SK-N-SH treated with all-trans-retinoic acid at 6 μM for 48 hours (cell line): ENCODE results near the gene RAMAC.

ENCODE experiments used
- ATAC-seq: fragments of 200-7000 bp; cut with Tn5 transposase; 3 replicates; pipeline ENCODE4 v1.9.1; 2020; ENCODE audit warnings: mild to moderate bottlenecking, moderate library complexity
- ARNTL ChIP-seq: fragments of 450-650 bp; formaldehyde crosslinking; IDR thresholded peaks from 2 replicates; pipeline ENCODE4 v1.5.0; 2020; ENCODE audit warnings: low read depth, mild to moderate bottlenecking, moderate library complexity, borderline replicate concordance
- BACH2 ChIP-seq: fragments of 250-450 bp; sonication (Bioruptor Pico); IDR thresholded peaks from 2 replicates; pipeline ENCODE4 v1.9.0; 2021; ENCODE audit warnings: mild to moderate bottlenecking, borderline replicate concordance
- CSDC2 ChIP-seq: fragments of 250-450 bp; sonication (Bioruptor Pico); IDR thresholded peaks from 2 replicates; pipeline ENCODE4 v1.5.0; 2020; ENCODE audit warnings: mild to moderate bottlenecking, moderate library complexity
- ESRRG ChIP-seq: fragments of 250-450 bp; sonication (Bioruptor Pico); IDR thresholded peaks from 2 replicates; pipeline ENCODE4 v1.6.1; 2021; ENCODE audit warnings: mild to moderate bottlenecking
- GLIS3 ChIP-seq: fragments of 250-450 bp; sonication (Bioruptor Pico); IDR thresholded peaks from 2 replicates; pipeline ENCODE4 v1.5.0; 2020; ENCODE audit warnings: mild to moderate bottlenecking, moderate library complexity
- ISL1 ChIP-seq: fragments of 250-450 bp; sonication (Bioruptor Pico); IDR thresholded peaks from 2 replicates; pipeline ENCODE4 v2.1.2; 2022; ENCODE audit warnings: mild to moderate bottlenecking, moderate library complexity
- OSR1 ChIP-seq: fragments of 250-450 bp; sonication (Bioruptor Pico); IDR thresholded peaks from 2 replicates; pipeline ENCODE4 v1.8.0; 2022; ENCODE audit warnings: moderate library complexity, mild to moderate bottlenecking, inconsistent platforms
- PPARA ChIP-seq: fragments of 250-450 bp; sonication (Bioruptor Pico); IDR thresholded peaks from 2 replicates; pipeline ENCODE4 v1.5.0; 2020; ENCODE audit warnings: mild to moderate bottlenecking, borderline replicate concordance
- RARB ChIP-seq: fragments of 250-450 bp; sonication (Bioruptor Pico); IDR thresholded peaks from 2 replicates; pipeline ENCODE4 v1.8.0; 2021; ENCODE audit warnings: mild to moderate bottlenecking, moderate library complexity
- SNAI2 ChIP-seq: fragments of 250-450 bp; sonication (Bioruptor Pico); IDR thresholded peaks from 2 replicates; pipeline ENCODE4 v1.5.0; 2020; ENCODE audit warnings: mild to moderate bottlenecking, moderate library complexity
- TCF4 ChIP-seq: fragments of 250-450 bp; sonication (Bioruptor Pico); IDR thresholded peaks from 2 replicates; pipeline ENCODE4 v1.8.0; 2021; ENCODE audit warnings: mild to moderate bottlenecking, moderate library complexity, borderline replicate concordance
- TOX ChIP-seq: fragments of 250-450 bp; sonication (Bioruptor Pico); IDR thresholded peaks from 2 replicates; pipeline ENCODE4 v1.8.0; 2021; ENCODE audit warnings: mild to moderate bottlenecking, moderate library complexity, borderline replicate concordance
- ZC3H10 ChIP-seq: fragments of 250-450 bp; sonication (Bioruptor Pico); IDR thresholded peaks from 2 replicates; pipeline ENCODE4 v1.5.1; 2021; ENCODE audit warnings: mild to moderate bottlenecking, moderate library complexity
- ZFP3 ChIP-seq: fragments of 250-450 bp; sonication (Bioruptor Pico); IDR thresholded peaks from 2 replicates; pipeline ENCODE4 v1.5.0; 2020; ENCODE audit warnings: mild to moderate bottlenecking, moderate library complexity
- ZFP30 ChIP-seq: fragments of 450-650 bp; formaldehyde crosslinking; IDR thresholded peaks from 2 replicates; pipeline ENCODE4 v1.5.0; 2022; ENCODE audit warnings: mild to moderate bottlenecking, moderate library complexity
- ZNF565 ChIP-seq: fragments of 450-650 bp; formaldehyde crosslinking; conservative IDR thresholded peaks from 2 replicates; pipeline ENCODE4 v1.5.0; 2020; ENCODE audit warnings: low read depth, mild to moderate bottlenecking, moderate library complexity
- ZNF8 ChIP-seq: fragments of 450-650 bp; formaldehyde crosslinking; IDR thresholded peaks from 2 replicates; pipeline ENCODE4 v1.5.0; 2020; ENCODE audit warnings: mild to moderate bottlenecking, moderate library complexity
- TF ChIP-seq, protein P1 (sequence below): fragments of 250-450 bp; sonication (Bioruptor Pico); IDR thresholded peaks from 2 replicates; pipeline ENCODE4 v1.8.0; 2021; ENCODE audit warnings: low read depth, mild to moderate bottlenecking, moderate library complexity, borderline replicate concordance
- TF ChIP-seq, protein P2 (sequence below): fragments of 250-450 bp; sonication (Bioruptor Pico); IDR thresholded peaks from 2 replicates; pipeline ENCODE4 v1.5.1; 2020; ENCODE audit warnings: low read depth, mild to moderate bottlenecking, moderate library complexity
- TF ChIP-seq, protein P3 (sequence below): fragments of 250-450 bp; sonication (Bioruptor Pico); IDR thresholded peaks from 2 replicates; pipeline ENCODE4 v1.8.0; 2020; ENCODE audit warnings: mild to moderate bottlenecking, moderate library complexity, borderline replicate concordance
- TF ChIP-seq, protein P4 (sequence below): fragments of 250-450 bp; sonication (Bioruptor Pico); IDR thresholded peaks from 2 replicates; pipeline ENCODE4 v1.5.0; 2020; ENCODE audit warnings: mild to moderate bottlenecking, moderate library complexity

The RAMAC gene

DNA sequence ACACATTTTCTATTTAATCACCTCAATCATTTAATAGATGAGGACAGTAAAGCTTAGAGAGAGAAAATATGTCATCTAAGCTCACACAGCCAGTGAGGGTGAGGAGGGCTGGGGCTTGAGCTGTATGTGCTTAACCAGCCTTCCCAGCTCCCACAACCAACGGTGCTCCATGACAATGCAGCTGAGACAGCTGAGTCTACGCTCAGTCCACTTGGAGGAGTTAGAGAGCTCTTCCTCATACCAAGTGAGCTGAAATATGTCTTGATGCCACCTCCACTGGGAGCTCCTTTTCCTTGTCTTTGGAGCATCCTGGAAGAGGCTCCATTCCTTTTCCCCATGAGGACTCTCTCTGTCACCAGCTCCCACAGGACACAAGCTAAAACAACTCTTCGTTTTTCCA lies 42.8 kb upstream of the RAMAC start:
- ATAC-seq: no peak
- no peak for TF ChIP-seq ZNF8
- no peak for TF ChIP-seq ZC3H10 (CRISPR knock-in tag)
- no peak for TF ChIP-seq ESRRG
- TF ChIP-seq ZFP3: no peak
- TF ChIP-seq, protein P1, sequence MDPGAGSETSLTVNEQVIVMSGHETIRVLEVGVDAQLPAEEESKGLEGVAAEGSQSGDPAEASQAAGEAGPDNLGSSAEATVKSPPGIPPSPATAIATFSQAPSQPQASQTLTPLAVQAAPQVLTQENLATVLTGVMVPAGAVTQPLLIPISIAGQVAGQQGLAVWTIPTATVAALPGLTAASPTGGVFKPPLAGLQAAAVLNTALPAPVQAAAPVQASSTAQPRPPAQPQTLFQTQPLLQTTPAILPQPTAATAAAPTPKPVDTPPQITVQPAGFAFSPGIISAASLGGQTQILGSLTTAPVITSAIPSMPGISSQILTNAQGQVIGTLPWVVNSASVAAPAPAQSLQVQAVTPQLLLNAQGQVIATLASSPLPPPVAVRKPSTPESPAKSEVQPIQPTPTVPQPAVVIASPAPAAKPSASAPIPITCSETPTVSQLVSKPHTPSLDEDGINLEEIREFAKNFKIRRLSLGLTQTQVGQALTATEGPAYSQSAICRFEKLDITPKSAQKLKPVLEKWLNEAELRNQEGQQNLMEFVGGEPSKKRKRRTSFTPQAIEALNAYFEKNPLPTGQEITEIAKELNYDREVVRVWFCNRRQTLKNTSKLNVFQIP: no peak
- no peak for TF ChIP-seq ISL1 (CRISPR knock-in tag)
- TF ChIP-seq, protein P2, sequence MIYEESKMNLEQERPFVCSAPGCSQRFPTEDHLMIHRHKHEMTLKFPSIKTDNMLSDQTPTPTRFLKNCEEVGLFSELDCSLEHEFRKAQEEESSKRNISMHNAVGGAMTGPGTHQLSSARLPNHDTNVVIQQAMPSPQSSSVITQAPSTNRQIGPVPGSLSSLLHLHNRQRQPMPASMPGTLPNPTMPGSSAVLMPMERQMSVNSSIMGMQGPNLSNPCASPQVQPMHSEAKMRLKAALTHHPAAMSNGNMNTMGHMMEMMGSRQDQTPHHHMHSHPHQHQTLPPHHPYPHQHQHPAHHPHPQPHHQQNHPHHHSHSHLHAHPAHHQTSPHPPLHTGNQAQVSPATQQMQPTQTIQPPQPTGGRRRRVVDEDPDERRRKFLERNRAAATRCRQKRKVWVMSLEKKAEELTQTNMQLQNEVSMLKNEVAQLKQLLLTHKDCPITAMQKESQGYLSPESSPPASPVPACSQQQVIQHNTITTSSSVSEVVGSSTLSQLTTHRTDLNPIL (CRISPR knock-in tag): no peak
- TF ChIP-seq ZNF565 (CRISPR knock-in tag): no peak
- no peak for TF ChIP-seq CSDC2 (CRISPR knock-in tag)
- TF ChIP-seq, all 23 proteins: peak for 0

DNA sequence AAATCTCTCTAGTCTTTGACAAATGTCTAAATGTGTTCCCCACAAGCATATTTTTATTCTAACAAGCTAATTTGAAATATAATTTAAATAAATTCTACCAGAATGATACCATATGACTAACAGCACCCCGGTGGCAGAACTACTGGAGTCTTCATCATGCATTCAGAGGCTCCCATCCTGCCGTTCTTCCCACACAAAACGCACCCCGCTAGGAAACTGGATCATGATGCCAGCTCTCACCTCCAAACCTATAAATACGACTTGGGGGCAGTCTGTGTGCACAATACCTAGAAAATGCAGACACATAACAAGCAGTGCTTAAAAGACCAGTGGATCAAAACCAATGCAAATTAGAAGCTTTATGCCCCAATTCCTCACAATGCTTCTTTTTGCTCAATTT lies 42.0 kb upstream of the RAMAC start:
- TF ChIP-seq, protein P1: no peak
- TF ChIP-seq ZC3H10 (CRISPR knock-in tag) (no peak), BACH2 (no peak), ZNF565 (CRISPR knock-in tag) (no peak), OSR1 (CRISPR knock-in tag) (no peak), SNAI2 (CRISPR knock-in tag) (no peak), TCF4 (CRISPR knock-in tag) (no peak)
- ATAC-seq: no peak

DNA sequence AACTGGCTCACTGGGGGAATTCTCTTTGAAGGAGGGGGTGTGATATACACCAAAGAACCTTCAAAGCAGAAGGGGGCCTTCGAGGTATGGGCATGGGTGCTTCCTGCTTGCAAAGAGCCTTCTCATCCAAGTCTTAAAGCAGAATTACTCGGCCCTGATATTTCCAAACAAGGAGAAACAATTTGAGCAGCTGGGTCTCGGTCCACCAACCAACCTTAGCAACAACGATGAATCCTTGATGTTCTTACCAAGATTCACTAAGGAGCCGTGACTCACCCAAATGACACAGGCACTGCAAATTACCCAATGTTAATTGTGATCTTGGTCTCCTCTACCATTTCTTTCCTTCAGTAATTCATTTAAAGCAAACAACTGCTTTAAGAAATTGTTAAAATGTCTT lies 41.2 kb upstream of the RAMAC start:
- TF ChIP-seq ZFP30 (CRISPR knock-in tag): no peak
- no peak for TF ChIP-seq ZNF8
- no peak for TF ChIP-seq TOX (CRISPR knock-in tag)
- TF ChIP-seq, protein P1: no peak
- no peak for TF ChIP-seq ISL1 (CRISPR knock-in tag)
- no peak for TF ChIP-seq ESRRG
- no peak for TF ChIP-seq OSR1 (CRISPR knock-in tag)
- no peak for TF ChIP-seq PPARA (CRISPR knock-in tag)
- no peak for ATAC-seq

DNA sequence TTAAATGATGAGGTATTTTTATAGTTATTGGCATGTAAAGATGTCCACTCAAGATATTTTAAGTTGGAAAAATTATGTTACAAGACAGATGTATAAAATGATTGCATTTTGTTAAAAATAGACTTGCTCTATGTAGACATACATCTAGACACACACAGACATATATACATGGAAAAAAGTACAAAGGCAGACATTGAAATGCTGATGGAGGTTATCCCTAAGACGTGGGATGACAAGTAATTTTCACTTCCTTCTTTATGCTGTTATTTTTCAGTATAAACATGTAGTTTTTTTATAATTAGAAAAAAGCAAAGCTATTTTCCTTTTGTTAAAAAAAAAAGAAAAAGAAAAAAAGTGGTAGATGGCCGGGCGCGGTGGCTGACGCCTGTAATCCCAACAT lies 40.7 kb upstream of the RAMAC start:
- no peak for ATAC-seq
- TF ChIP-seq ZFP3 (no peak), BACH2 (no peak), PPARA (CRISPR knock-in tag) (no peak), ARNTL (CRISPR knock-in tag) (no peak), RARB (CRISPR knock-in tag) (no peak), TOX (CRISPR knock-in tag) (no peak), SNAI2 (CRISPR knock-in tag) (no peak), GLIS3 (CRISPR knock-in tag) (no peak)
- TF ChIP-seq, protein P1: no peak
- TF ChIP-seq, protein P3, sequence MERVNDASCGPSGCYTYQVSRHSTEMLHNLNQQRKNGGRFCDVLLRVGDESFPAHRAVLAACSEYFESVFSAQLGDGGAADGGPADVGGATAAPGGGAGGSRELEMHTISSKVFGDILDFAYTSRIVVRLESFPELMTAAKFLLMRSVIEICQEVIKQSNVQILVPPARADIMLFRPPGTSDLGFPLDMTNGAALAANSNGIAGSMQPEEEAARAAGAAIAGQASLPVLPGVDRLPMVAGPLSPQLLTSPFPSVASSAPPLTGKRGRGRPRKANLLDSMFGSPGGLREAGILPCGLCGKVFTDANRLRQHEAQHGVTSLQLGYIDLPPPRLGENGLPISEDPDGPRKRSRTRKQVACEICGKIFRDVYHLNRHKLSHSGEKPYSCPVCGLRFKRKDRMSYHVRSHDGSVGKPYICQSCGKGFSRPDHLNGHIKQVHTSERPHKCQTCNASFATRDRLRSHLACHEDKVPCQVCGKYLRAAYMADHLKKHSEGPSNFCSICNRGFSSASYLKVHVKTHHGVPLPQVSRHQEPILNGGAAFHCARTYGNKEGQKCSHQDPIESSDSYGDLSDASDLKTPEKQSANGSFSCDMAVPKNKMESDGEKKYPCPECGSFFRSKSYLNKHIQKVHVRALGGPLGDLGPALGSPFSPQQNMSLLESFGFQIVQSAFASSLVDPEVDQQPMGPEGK (CRISPR knock-in tag): no peak
- TF ChIP-seq, protein P4, sequence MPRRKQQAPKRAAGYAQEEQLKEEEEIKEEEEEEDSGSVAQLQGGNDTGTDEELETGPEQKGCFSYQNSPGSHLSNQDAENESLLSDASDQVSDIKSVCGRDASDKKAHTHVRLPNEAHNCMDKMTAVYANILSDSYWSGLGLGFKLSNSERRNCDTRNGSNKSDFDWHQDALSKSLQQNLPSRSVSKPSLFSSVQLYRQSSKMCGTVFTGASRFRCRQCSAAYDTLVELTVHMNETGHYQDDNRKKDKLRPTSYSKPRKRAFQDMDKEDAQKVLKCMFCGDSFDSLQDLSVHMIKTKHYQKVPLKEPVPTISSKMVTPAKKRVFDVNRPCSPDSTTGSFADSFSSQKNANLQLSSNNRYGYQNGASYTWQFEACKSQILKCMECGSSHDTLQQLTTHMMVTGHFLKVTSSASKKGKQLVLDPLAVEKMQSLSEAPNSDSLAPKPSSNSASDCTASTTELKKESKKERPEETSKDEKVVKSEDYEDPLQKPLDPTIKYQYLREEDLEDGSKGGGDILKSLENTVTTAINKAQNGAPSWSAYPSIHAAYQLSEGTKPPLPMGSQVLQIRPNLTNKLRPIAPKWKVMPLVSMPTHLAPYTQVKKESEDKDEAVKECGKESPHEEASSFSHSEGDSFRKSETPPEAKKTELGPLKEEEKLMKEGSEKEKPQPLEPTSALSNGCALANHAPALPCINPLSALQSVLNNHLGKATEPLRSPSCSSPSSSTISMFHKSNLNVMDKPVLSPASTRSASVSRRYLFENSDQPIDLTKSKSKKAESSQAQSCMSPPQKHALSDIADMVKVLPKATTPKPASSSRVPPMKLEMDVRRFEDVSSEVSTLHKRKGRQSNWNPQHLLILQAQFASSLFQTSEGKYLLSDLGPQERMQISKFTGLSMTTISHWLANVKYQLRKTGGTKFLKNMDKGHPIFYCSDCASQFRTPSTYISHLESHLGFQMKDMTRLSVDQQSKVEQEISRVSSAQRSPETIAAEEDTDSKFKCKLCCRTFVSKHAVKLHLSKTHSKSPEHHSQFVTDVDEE: no peak
